ENCODE data around the gene GTF2I. TPM values are rescaled to one million over a fixed set of nuclear protein-coding genes. Genes with fewer than 3 reads are reported as not detected.

GTF2I gene
- total RNA-seq = 112 TPM

- Histone ChIP-seq H3K36me3 (no peaks in the 10 kb centered on the region), H3K4me1 (peaks cover 0 to 29% of the 10 kb centered on the region in 2 donors), H3K27ac (peak within 1 kb of the TSS; percentile 85 to 98), H3K27me3 (no peaks in the 10 kb centered on the region), H3K9me3 (no peaks in the 10 kb centered on the region), H3K4me3 (peak within 1 kb of the TSS; percentile 92 to 95)
- intact Hi-C loops (cut with DNase I) = loop anchor here (2.0 kb wide), 1 partner anchor 71 kb away; no protein-coding TSS in a partner anchor
- no peak for TF ChIP-seq CTCF (IDR thresholded peaks at IDR 0.05)
- DNase-seq (ENCODE audit: low spot score in 2 of 2) = peak in 1 of 2 donors; percentile 77
Observed at GRCh38 chr7:74657692-74658177, at the start of gene GTF2I. TSS of gene GTF2I (plus strand) at chr7:74657718. CDS start at chr7:74689129, 31,411 bp downstream.

DNA sequence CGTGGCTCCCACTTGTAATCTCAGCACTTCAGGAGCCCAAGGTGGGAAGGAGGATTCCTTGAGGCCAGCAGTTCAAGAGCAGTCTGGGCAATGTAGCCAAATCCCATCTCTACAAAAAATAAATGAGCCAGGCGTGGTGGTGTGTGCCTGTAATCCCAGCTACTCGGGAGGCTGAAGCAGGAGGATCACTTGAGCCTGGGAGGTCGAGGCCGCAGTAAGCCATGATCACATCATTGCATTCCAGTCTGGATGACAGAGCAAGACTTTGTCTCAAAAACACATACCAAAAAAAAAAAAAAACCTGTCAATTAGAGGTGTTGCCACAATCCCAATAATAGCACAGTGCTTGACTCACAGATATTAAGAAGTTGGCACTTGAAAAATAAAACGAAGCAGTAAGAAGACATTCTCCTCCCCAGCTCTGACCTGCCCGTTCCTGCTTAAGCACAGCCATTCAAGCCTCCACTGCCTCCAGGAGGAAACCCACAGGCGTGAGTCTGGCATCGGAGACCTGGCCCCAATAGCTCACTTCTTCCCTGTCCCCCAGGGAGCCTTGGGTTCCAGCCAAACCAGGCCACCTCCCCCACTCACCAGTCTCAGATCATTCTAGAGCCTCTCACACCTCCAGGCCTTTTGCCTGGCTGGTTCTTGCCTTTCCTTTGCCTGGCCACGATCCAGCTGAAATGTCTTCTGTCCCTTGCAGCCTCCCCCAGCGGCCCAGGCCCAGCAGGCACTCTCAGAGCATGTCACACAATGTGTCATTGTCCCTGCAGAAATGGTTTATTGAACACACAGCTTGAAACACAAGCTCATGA, 45.3 kb upstream of the GTF2I start:
- H3K9me3 ChIP-seq = no peaks in the 10 kb centered on the region
- no peak for DNase-seq (ENCODE audit: low spot score in 2 of 2)
- no peak for TF ChIP-seq CTCF (IDR thresholded peaks at IDR 0.05)
- no peaks in the 10 kb centered on the region for H3K27me3 ChIP-seq
- H3K27ac ChIP-seq = peak overlapping the region in 1 of 2 donors; percentile 4
- no peak overlapping the region for H3K4me3 ChIP-seq
- intact Hi-C loops (cut with DNase I) = no loop called here
- peaks cover 0 to 6% of the 10 kb centered on the region in 2 donors for H3K4me1 ChIP-seq
- H3K36me3 ChIP-seq = no peaks in the 10 kb centered on the region

DNA sequence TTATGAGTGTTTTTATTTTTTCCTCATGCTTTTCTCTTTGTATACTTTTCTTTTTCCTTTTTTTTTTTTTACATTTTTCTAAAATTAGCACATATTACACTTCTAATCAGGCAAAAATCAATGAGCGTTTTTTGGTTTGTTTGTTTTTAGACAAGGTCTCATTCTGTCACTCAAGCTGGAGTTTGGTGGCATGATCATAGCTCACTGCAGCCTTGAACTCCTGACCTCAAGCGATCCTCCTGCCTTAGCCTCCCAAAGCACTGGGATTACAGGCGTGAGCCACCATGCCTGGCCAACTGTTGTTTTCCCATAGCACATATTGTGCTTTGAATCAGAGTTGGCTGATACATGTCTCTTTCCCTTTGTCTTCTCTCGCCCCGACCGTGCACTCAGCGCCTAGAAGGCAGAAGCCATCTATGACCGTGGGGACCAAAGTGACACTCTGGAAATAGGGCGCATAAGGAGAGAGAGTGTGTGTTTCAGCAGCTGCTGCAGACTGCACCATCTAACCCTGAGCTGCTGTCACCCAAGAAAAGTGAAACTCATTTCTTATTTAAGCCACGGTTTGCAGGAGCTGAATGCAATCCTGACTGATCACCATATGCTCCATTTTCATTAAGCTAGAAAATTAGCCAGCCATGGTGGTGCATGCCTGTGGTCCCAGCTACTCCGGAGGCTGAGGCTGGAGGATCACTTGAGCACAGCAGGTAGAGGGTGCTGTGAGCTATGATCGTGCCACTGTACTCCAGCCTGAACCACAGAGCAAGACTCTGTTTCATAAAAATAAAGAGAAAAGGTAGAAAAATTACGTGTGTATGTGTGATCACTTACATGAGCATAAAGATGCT, 41.4 kb upstream of the GTF2I start:
- no peak for TF ChIP-seq CTCF (IDR thresholded peaks at IDR 0.05)
- no peak for DNase-seq (ENCODE audit: low spot score in 2 of 2)
- no peaks in the 10 kb centered on the region for H3K36me3 ChIP-seq
- H3K4me1 ChIP-seq = peaks cover 0 to 6% of the 10 kb centered on the region in 2 donors
- no peak overlapping the region for H3K27ac ChIP-seq
- H3K27me3 ChIP-seq = no peaks in the 10 kb centered on the region
- H3K9me3 ChIP-seq = no peaks in the 10 kb centered on the region
- H3K4me3 ChIP-seq = no peak overlapping the region
- intact Hi-C loops (cut with DNase I) = no loop called here

DNA sequence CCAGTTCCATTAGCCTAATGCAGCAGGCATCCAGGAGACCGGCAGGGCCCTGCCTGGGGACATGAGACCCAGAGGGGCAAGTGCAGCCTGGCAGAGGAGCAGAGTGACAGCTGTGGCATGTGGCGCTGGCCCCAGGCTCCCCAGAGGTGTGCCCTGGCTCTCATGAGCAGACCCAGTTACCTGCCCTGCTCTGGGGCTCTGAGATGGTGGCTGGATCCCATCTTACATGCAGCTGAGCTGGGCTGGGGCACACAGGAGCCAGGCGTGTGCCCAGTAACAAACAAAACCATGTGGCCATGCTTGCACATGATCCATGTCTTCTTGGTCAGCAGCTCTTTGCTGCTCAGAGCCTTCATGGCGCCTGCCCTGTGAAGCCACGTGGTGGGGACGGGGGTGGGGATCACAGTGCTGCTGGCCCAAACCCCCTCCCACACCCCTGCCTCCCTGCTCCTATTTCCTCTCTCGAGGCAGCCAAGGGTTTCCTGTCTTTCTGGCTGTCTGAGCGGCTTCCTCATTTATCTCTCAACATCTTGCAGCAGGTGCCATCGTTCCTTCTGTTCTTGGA, 40.3 kb upstream of the GTF2I start:
- peaks cover 0 to 6% of the 10 kb centered on the region in 2 donors for H3K4me1 ChIP-seq
- no peak for TF ChIP-seq CTCF (IDR thresholded peaks at IDR 0.05)
- no peaks in the 10 kb centered on the region for H3K36me3 ChIP-seq
- intact Hi-C loops (cut with DNase I) = no loop called here
- H3K27ac ChIP-seq = no peak overlapping the region
- no peaks in the 10 kb centered on the region for H3K27me3 ChIP-seq
- H3K9me3 ChIP-seq = no peaks in the 10 kb centered on the region
- no peak for DNase-seq (ENCODE audit: low spot score in 2 of 2)
- no peak overlapping the region for H3K4me3 ChIP-seq

- intact Hi-C loops (cut with DNase I) = no loop called here
- no peak overlapping the region for H3K4me3 ChIP-seq
- TF ChIP-seq CTCF (IDR thresholded peaks at IDR 0.05) = no peak
- DNase-seq (ENCODE audit: low spot score in 2 of 2) = no peak
- no peaks in the 10 kb centered on the region for H3K9me3 ChIP-seq
- no peaks in the 10 kb centered on the region for H3K4me1 ChIP-seq
- H3K36me3 ChIP-seq = no peaks in the 10 kb centered on the region
- no peak overlapping the region for H3K27ac ChIP-seq
- no peaks in the 10 kb centered on the region for H3K27me3 ChIP-seq
Observed at GRCh38 chr7:74619235-74619860, 38.2 kb upstream of the GTF2I start.
